ENCODE results near the gene SLC16A10.

DNA sequence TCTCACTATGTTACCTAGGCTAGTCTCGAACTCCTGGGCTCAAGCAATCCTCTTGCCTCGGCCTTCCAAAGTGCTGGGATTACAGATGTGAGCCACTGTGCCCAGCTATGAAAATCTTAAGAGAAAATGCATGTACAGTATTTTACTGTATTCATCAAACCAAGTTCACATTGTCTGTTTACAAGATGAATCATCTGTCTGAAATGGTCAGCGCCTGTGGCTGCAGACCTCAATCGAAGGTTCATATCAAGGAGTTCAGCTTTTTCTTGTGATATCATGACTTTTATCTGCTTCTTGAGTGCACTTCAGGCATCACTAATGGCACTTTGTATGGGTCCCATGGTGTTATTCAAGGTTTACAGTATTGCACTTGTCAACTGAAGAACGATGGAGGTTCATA lies 155.1 kb downstream of the SLC16A10 start:
- TF ChIP-seq, protein P1, sequence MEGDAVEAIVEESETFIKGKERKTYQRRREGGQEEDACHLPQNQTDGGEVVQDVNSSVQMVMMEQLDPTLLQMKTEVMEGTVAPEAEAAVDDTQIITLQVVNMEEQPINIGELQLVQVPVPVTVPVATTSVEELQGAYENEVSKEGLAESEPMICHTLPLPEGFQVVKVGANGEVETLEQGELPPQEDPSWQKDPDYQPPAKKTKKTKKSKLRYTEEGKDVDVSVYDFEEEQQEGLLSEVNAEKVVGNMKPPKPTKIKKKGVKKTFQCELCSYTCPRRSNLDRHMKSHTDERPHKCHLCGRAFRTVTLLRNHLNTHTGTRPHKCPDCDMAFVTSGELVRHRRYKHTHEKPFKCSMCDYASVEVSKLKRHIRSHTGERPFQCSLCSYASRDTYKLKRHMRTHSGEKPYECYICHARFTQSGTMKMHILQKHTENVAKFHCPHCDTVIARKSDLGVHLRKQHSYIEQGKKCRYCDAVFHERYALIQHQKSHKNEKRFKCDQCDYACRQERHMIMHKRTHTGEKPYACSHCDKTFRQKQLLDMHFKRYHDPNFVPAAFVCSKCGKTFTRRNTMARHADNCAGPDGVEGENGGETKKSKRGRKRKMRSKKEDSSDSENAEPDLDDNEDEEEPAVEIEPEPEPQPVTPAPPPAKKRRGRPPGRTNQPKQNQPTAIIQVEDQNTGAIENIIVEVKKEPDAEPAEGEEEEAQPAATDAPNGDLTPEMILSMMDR (conservative IDR thresholded peaks at IDR 0.05): no peak
- no peak for TF ChIP-seq EZH2 (IDR thresholded peaks at IDR 0.05; ENCODE audit: low read depth)

All from PC-9 (cell line).